Stimulated activated CD8-positive, alpha-beta memory T cell treated with anti-CD3 and anti-CD28 coated beads, Interleukin-2, amount 100 ng/mL, for 1 hour (primary cell): ENCODE measurements around the gene PRELID1.
"Not testable (repeated sequence)": the region's sequence is repeated elsewhere in the genome, so short reads cannot be mapped to it uniquely, and the experiment has no call there.

ENCODE experiments used
- DNase-seq, 2 donors: peaks; one replicate each; pipeline ENCODE4 v3.0.0-alpha.2; 2020; ENCODE audit warnings: low read depth in 2 of 2

Gene PRELID1

DNA sequence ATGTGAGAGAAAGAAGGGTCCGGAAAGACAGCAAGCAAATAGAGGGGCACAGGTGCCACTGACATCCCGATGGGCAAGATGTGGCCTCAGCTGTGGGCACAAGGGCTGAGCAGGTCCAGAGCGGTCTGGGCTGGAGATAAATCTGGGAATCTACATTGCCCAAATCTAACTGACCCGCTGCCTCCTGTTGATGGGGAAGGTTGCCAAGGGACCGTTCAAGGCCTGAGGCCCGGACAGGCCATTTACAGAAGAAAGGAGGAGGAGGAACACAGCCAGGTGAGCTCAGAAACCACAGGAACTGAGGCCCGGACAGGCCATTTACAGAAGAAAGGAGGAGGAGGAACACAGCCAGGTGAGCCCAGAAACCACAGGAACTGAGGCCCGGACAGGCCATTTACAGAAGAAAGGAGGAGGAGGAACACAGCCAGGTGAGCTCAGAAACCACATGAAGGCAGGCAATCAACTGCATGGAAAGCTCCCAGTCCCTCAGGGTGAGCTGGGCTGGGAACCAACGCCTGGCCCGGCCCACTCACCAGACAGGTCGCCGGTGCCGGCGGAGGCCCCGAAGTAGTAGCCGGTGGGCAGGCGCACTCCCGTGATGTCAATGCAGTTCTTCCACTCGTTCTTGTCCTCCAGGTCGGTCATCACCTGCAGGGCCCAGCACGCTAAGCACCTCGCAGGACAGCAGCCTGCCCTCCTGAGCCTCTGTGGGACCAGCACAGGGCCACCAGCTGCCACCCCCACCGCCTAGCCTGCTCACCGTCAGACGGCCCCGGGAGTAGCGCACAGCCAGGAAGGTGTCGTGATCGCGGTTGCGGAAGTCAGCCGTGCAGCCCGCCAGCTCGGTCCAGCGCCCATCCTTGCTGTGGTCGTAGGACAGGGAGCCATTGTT is 33.2 kb downstream of the PRELID1 start:
- DNase-seq = no peak

DNA sequence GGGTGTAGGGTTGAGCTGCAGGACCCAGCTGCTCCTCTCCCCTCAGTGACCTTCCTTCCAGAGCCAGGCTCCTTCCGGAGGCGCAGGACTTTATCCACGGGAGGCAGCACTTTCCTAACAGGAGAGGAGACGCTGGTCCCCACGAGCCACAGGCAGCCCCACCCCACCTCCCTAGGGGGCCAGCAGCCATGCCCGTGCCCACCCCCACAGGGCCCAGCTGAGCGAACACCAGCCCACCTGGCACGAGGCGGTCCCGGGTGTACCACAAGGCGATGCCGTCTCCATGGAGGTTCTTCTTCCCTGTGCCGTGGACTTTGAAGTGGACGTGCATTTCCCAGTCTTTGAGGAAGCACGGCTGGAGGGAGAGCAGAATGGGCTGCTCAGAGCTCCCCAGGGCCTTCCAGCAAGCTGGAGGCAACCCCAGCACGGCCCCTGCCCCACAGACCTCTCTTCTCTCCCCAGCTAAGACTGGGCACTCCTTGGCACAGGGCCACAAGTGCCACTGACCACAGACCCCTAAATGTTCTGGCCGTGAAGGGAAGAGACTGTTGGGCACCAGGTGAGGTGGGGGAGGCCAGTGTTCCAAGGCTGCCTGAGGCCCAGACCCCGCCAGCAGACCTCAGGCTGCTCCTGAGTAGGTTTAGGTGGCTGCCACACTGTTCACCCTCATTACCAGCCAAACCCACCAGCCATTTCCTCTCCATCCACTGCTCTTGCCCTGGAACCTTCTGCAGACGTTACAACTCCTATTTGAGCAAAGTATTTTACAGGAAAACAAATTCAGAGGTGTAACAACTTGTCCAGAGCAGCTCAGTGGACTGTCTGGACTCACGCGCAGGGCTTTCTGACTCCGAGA is 34.9 kb downstream of the PRELID1 start:
- DNase-seq = no peak

DNA sequence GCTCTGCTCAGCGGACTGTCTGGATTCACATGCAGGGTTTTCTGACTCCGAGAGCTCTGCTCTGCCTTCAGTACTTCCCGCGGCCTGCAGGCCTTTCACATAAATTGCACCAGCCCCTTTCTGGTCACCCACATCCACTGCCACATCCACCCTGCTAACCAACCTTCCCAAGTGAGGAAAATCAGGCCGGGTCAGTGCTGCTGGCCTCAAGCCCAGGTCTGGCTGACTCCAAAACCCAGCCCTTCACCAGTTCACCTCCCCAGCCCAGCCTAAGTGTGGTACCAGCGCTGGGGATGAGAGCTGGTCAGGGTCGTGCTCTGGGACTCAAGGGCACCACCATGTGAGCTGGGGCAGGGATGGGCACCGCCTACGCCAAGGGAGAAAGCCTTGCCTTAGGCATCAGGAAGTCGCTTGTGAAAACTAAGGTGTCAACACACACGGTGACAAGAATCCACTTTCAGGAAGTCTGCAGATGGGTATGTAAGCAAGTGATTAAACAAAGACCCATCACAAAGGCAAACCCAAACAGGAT is 35.6 kb downstream of the PRELID1 start:
- DNase-seq = no peak

DNA sequence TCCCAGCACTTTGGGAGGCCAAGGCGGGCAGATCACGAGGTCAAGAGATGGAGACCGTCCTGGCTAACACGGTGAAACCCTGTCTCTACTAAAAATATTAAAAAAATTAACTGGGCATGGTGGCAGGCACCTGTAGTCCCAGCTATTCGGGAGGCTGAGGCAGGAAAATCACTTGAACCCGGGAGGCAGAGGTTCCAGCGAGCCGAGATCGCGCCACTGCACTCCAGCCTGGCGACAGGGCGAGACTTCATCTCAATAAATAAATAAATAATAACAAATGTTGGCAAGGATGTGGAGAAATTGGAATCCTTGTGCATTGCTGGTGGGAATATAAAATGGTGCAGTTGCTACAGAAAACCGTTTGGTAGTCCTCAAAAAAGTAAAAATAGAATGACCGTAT is 39.4 kb downstream of the PRELID1 start:
- not testable (repeated sequence) for DNase-seq

DNA sequence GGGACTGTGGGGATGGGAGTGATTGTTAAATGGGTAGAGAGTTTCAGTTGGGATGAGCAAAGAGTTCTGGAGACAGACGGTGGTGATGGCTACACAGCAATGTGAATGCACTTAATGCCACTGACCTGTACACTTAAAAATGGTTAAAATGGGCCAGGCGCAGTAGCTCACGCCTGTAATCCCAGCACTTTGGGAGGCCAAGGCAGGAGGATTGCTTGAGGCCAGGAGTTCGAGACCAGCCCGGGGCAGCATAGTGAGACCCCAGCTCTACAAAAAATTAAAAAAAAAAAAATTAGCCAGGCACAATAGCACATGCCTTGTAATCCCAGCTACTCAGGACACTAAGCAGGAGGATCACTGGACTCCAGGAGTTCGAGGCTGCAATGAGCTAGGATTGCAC is 40.2 kb downstream of the PRELID1 start:
- no peak for DNase-seq

DNA sequence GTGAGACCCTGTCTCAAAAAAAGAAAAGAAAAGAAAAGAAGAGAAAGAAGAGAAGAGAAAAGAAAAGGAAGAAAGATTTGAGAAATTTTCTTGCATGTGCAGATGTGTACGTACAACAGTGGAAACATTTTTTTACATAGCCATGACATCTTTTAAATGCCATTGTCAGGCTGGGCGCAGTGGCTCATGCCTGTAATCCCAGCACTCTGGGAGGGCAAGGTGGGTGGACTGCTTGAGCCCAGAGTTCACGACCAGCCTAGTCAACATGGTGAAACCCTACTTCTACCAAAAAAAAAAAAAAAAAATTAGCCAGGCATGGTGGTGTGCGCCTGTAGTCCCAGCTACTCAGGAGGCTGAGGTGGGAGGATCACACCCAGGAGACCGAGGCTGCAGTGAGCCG is 41.3 kb downstream of the PRELID1 start:
- DNase-seq = no peak

DNA sequence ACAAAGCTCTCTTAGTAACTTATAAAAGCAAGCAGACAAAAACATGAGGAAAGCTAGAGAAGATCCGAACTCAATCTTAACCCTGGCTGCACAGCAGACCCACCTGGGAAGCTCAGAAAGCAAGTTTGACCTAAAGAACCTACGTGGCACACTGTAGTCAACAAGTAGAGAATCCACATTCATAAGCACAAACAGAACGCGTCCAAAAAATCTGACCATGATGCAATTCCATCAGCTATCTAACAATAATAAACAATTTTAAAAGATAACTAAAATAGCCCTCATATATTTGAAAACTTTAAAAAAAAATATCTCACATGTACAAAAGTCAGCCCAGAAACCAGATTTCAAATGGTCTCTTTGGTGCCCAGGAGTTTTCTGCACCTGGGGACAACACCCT is 43.2 kb downstream of the PRELID1 start:
- no peak for DNase-seq

DNA sequence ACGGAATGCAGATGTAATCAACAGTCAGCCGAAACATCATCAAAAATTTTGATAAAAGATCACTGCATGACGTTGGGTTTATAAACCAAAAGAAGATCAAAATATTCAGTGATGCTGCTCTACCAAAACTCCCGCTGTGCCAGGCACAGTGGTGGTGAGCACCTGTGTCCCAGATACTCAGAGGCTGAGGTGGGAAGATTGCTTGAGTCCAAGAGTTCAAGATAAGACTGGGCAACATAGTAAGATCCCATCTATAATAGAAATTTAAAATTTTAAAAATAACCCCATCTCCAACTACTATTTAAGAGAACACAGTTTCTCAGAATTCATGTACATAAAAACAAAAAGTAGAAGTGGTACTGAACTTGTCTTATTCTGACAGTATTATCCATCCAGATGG is 44.1 kb downstream of the PRELID1 start:
- DNase-seq = no peak

DNA sequence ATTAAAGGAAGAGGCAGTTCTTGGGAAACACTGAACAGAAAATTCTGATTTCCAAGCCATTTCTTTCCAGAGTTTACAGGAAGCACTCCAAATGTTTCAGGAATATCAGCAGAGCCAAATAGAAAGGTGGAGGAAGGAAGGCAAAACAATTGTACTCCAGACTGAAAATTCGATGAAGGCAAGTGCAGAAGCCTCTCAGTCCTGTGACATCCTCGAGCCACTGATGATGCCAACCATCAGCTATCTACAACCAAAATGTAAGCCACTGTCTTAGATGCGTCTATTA is 45.7 kb downstream of the PRELID1 start:
- DNase-seq = no peak

DNA sequence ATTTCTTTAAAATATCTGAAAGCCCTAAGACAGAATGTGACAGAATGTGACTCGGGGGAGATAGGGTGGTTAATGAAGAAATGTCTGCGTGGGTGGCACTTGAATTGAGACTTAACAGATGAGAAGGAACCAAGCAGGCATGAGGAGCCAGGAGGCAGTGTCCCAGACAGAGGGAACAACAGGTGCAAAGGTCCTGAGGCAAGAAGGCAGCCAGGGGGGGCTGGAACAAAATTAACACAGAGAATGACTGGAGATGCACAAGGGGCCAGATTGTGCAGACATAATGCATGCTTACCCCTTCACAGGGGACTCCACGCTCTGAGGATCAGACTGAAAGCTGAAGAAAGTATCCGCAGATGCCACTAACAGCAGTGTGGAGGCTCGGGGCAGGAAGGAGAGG is 46.2 kb downstream of the PRELID1 start:
- DNase-seq = no peak

DNA sequence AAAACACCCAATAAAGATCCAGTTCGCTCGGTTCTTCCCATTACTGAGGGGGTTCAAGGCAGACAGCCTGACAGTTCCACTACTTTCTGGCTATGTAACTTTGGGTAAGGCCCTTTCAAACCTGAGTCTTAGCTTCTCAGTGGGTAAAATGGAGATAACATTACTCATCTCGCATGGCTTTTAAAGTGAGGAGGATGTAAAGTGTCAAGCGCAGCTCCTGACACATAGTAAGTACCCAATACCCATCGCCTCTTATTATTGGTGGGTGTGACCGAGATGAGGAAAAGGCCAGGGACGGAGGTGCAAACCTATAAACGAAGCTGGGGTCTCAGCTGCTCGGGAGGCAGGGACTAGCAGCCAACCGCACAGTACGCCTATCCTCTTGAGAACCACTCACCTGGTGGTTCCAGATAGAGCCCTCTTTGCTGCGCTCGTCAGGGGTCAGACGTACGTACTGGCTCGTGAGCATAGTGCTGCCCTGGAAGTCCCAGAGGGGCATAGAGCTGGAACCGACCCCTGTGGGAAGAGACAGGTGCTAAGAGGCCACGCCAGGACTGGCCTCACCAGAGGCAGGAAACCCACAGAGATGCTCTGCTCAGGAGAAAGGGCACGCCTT is 47.3 kb downstream of the PRELID1 start:
- DNase-seq = no peak

DNA sequence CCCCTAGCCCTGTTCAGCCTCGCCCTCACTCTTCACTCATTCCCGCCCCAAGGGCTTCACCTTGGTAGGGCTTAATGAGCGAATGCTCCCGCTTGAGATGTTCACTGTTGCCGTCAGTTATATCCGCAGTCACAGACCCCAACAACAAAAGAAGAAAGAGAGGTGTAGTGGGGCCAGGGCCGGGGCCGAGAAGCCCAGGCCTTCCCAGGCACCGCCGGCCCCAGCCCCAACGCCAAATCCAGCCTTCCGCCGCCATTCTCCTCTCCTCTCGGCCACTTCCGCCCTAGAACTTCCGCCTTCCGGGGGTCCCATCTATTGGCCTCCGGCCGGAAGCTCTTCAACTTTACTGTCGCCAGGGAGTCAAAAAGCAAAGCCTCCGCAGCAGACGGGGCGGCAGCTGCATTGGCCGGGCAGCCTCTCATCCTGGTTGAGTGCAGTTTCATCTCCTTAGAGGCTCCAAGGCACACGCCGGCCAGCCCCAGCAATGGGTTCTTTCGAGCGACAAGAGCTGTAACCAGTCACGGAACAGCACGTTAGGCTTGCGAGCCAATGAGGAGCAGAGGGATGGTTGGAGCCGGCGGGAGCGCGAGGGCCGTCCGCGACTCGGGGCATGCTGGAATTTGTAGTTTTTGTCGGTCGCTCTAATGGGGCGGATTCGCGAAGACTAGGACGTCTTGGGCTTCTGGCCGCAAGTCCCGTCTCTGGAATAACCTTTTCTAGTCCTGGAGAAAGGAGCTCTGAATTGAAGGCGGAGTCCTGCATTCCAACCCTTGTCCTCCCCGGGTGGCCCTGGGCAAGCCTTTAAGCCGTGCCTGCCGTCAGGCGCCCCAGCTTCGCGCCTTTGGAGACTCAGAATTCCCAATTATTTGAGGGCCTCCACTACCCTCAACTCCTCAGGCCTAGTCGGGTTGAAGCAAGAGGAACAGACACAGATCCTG is 48.1 kb downstream of the PRELID1 start, which contains the start of gene LMAN2:
Gene LMAN2, minus strand, starts transcription at position 277 of the 938 bp plus-strand sequence. Its CDS starts 21 bp downstream, at position 256.
- peak; percentile 75 to 80 for DNase-seq

DNA sequence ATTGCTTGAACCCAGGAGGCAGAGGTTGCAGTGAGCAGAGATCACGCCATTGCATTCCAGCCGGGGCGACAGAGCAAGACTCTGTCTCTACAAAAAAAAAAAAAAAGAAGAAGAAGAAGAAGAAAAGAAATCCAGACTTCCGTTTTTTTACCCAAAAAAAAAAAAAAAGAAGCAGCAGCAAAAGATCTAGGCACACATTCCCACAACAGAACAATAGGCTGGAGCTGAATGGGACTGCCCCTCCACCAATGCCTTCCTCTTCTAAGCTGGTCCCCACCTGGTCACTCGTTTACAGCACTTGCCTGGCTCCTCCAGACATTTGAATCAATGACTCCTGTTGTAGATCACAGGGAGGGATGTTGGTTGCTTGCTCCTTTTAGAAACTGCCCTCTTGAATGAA is 49.5 kb downstream of the PRELID1 start:
- DNase-seq = no peak

DNA sequence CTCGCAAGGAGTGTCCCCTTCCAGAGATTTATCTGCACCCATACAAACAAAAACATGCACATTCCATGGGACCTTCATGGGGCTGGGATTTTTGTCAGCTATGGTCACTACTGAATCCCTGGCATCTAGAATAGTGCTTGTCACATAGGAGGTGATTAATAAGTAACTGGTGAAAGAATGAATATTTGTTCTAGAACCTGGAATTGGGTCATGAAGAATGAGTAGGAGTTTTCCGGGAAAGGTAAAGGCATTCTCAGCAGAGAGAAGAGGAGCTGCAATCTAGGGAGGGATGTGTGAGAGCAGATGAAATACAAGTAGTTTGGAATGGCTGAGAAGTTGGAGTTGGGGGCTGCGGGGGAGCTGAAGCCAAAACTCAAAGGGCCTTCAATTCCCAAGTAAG is 50.7 kb downstream of the PRELID1 start:
- DNase-seq = no peak

DNA sequence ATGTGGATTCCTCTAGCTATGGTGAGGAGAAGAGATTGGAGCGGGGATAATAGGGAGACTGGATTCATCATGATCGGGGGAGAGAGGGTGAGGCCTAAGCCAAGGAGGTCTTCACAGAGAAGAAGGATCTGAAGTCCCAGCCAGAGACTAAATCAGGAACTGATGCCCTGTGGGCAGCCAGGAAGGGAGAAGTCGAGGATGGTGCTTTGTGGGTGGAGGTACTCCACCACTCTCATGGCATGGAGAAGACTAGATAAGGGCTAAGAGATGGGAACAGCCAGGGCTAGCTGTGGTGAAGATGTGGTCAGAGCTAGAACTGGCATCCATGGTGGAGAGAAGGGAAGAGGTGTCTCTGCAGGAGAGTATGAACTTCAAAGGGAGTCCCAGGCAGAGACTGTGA is 51.1 kb downstream of the PRELID1 start:
- DNase-seq = no peak

DNA sequence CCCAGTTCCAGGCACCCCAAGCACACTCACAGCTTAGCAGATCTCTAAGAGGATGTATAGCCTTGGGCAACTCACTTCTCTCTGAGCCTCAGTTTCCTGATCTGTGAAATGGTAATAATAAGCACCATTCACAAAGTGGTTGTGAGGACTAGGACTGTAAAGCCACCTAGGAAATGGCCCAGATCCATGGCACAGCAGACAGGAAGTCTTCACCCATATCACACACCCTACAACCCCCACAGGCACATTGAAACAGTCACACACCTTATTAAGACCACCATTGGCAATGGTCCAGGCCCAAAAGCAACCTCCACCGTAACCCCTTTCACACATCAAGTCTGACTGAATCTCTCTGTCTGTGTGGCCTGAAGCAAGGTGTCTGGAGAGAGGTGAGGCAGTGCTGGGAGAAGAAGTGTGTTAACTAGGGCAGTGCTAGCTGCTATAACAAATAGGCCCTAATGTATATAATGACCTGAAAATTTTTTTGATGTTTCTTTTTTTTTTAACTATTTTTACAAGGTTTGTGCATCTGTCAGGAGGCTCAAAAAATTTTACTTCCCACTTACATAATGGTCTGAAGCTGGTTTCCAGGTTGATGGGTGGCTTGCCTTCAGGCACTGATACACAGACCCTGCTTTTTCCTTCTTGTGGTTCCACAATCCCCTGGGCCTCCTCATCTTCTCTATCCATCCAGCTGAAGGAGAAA is 51.7 kb downstream of the PRELID1 start:
- DNase-seq = no peak

DNA sequence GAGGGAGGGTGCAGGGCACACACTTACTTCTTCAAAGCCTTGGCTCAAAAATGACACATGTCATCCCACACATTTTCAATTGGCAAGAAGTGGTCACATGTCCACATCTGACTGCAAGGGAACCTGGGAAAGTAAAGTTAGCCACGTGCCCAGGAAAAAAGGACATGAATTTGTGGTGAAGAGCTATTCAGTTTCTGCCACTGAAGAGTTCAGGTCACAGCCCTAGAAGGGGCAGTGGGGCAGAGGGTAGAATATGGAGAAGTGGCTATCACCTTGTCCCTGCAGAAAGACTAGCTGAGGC is 52.2 kb downstream of the PRELID1 start:
- DNase-seq = no peak
